ENCODE results near the gene DHX58. TPM values are rescaled to one million over a fixed set of nuclear protein-coding genes. Genes with fewer than 3 reads are reported as not detected.

The DHX58 gene
- total RNA-seq, 1 donor from 2014 or later, result 11.3 TPM

- no peak for DNase-seq (ENCODE audit: extremely low read depth, low read depth, low spot score)
These were observed 1.3 kb downstream of the DHX58 start for GRCh38 chr17:42111265-42111636.

- no peak for DNase-seq (ENCODE audit: extremely low read depth, low read depth, low spot score)
These were observed 1.9 kb downstream of the DHX58 start for GRCh38 chr17:42110301-42111264.

GRCh38 chr17:42109086-42109485 lies 3.4 kb downstream of the DHX58 start:
- DNase-seq (ENCODE audit: extremely low read depth, low read depth, low spot score), result no peak

GRCh38 chr17:42107597-42108576 lies 4.6 kb downstream of the DHX58 start:
- no peak for DNase-seq (ENCODE audit: extremely low read depth, low read depth, low spot score)

GRCh38 chr17:42107124-42107523 lies 5.4 kb downstream of the DHX58 start:
- no peak for DNase-seq (ENCODE audit: extremely low read depth, low read depth, low spot score)

GRCh38 chr17:42106009-42106408 lies 6.5 kb downstream of the DHX58 start:
- DNase-seq (ENCODE audit: extremely low read depth, low read depth, low spot score), result no peak

GRCh38 chr17:42104264-42104663 lies 8.2 kb downstream of the DHX58 start:
- no peak for DNase-seq (ENCODE audit: extremely low read depth, low read depth, low spot score)

- DNase-seq (ENCODE audit: extremely low read depth, low read depth, low spot score), result no peak
These were observed 9.1 kb downstream of the DHX58 start for GRCh38 chr17:42103221-42103954.

- DNase-seq (ENCODE audit: extremely low read depth, low read depth, low spot score), result no peak
These were observed 10.8 kb downstream of the DHX58 start for GRCh38 chr17:42101513-42102292.

- DNase-seq (ENCODE audit: extremely low read depth, low read depth, low spot score), result no peak
These were observed 13.6 kb downstream of the DHX58 start for GRCh38 chr17:42098730-42099399.

- no peak for DNase-seq (ENCODE audit: extremely low read depth, low read depth, low spot score)
These were observed 14.6 kb downstream of the DHX58 start, which contains the start of gene ZNF385C for GRCh38 chr17:42097691-42098631. Gene ZNF385C, minus strand, starts transcription at chr17:42098473. Its CDS starts 35,417 bp downstream, at chr17:42063056.

- no peak for DNase-seq (ENCODE audit: extremely low read depth, low read depth, low spot score)
These were observed 16.0 kb downstream of the DHX58 start for GRCh38 chr17:42096360-42097111.

GRCh38 chr17:42094375-42095069 lies 18.0 kb downstream of the DHX58 start:
- DNase-seq (ENCODE audit: extremely low read depth, low read depth, low spot score), result no peak

- no peak for DNase-seq (ENCODE audit: extremely low read depth, low read depth, low spot score)
These were observed 19.6 kb downstream of the DHX58 start for GRCh38 chr17:42092939-42093338.

- DNase-seq (ENCODE audit: extremely low read depth, low read depth, low spot score), result no peak
These were observed 21.3 kb downstream of the DHX58 start for GRCh38 chr17:42090964-42091790.

- DNase-seq (ENCODE audit: extremely low read depth, low read depth, low spot score), result no peak
These were observed 23.8 kb downstream of the DHX58 start for GRCh38 chr17:42088736-42089135.

Data from glomerular endothelial cell (primary cell).